ENCODE results near the gene LRRN4CL. TPM values are rescaled to one million over a fixed set of nuclear protein-coding genes. Genes with fewer than 3 reads are reported as not detected.
A peak's percentile ranks its signal among the peaks of the same experiment; 100 is the strongest.
"Not testable (repeated sequence)": the region's sequence is repeated elsewhere in the genome, so short reads cannot be mapped to it uniquely, and the experiment has no call there.

LRRN4CL gene
- total RNA-seq, 1 donor from 2014 or later = not detected

DNA sequence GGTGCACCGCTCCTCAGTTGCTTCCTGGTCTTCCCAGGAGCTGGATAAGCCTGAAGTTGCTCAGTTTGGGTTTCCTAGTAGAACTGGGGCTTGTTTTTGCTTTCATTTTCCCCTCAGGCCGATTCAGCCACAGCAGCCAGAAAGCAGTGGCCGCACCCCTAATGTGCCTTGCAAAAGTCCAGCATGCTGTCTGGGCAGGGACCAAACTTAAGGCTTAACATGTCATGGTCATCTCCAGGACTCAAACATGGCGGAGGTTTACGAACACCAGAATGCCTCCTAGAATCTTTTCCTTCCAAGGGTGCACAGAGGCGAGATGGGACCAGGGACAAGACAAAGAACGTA lies 20.6 kb upstream of the LRRN4CL start:
- no peak for DNase-seq (ENCODE audit: extremely low read depth, low read depth, low spot score)

DNA sequence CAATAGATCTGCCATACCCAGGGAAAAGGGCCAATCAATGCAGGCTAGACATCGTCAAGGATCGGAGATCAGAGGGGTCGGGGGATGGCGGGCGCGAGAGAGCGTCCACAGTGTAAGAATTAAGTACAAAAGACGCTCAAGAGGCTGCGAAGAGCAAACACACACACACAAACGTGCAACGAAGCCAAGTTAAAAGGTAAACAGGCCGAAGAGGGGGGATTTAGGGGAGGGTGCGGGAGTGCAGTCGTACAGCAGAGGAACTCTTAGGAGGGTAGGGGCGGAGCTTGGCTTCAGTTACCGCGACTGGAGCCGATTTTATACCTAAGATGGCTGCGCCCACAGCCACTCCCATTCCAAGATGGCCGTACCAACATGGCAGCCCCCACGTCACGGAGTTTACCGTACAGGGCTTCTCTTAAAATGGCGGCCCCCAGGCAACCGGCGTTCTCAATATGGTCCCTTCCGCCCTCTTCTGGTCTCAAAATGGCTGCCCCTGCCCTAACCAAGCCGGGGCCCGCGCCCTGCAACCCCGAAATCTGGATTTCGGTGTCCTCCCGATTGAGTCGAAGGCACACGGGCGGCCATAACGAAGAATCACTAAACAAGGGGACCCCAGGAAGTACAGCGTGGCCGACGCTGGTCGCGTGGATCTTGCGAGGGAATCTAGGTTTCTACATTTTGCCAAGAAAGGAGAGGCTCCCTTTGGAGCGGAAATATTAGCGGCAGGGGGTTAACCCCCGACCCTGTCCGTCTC lies 20.1 kb upstream of the LRRN4CL start:
- peak; percentile 92 for DNase-seq (ENCODE audit: extremely low read depth, low read depth, low spot score)

GRCh38 chr11:62708793-62709192 lies 19.5 kb upstream of the LRRN4CL start:
- no peak for DNase-seq (ENCODE audit: extremely low read depth, low read depth, low spot score)

GRCh38 chr11:62708392-62708791 lies 19.1 kb upstream of the LRRN4CL start:
- DNase-seq (ENCODE audit: extremely low read depth, low read depth, low spot score) = no peak

GRCh38 chr11:62707277-62707861 lies 18.0 kb upstream of the LRRN4CL start, which contains the start of the genes BSCL2 and GNG3:
Gene BSCL2, minus strand, starts transcription at chr11:62707424. Its CDS starts 229 bp downstream, at chr11:62707195.
Gene GNG3, plus strand, starts transcription at chr11:62707676. Its CDS starts 620 bp downstream, at chr11:62708296.
- no peak for DNase-seq (ENCODE audit: extremely low read depth, low read depth, low spot score)

DNA sequence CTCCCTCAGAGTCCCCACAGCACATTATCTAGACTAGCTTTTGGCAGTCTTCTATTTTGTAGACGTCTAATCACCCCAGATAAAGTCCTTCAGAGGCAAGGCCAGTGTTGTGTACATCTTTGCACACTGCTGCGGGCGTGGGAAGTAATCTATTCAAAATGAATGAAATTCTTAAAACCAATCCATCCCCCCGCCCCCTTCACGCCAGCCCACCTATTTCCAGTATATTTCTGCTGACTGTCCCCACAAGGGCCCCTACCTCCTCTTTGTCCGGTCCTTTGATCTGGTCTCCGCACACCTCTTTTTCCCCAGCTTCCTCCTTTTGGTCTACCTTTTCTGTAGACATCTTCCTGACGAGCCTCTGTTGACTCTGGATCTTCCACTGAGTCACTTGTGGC lies 17.5 kb upstream of the LRRN4CL start:
- no peak for DNase-seq (ENCODE audit: extremely low read depth, low read depth, low spot score)

- no peak for DNase-seq (ENCODE audit: extremely low read depth, low read depth, low spot score)
Observed at GRCh38 chr11:62705880-62706849, 16.8 kb upstream of the LRRN4CL start.

DNA sequence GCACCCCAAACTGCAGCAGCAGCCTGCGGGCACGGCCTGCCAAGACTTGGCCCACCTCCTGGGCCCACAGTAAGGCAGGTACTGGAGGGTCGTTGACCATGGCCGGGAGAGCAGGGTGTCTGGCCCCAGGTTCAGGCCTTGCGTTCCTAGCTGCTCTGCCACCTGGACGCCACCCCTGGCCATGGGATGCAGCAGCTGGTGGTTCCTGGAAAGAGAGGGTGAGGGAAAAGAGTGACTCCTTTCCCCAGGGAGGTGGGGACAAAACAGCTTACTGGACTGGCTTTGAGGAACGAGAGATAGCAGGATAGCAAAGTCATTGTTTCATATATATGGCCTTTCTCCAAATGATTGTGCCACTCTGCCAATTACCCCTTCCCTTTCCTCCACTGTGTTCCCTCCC lies 16.1 kb upstream of the LRRN4CL start:
- DNase-seq (ENCODE audit: extremely low read depth, low read depth, low spot score) = no peak

- DNase-seq (ENCODE audit: extremely low read depth, low read depth, low spot score) = not testable (repeated sequence)
Observed at GRCh38 chr11:62703921-62704320, 14.6 kb upstream of the LRRN4CL start.

GRCh38 chr11:62702246-62702645 lies 12.9 kb upstream of the LRRN4CL start:
- no peak for DNase-seq (ENCODE audit: extremely low read depth, low read depth, low spot score)

DNA sequence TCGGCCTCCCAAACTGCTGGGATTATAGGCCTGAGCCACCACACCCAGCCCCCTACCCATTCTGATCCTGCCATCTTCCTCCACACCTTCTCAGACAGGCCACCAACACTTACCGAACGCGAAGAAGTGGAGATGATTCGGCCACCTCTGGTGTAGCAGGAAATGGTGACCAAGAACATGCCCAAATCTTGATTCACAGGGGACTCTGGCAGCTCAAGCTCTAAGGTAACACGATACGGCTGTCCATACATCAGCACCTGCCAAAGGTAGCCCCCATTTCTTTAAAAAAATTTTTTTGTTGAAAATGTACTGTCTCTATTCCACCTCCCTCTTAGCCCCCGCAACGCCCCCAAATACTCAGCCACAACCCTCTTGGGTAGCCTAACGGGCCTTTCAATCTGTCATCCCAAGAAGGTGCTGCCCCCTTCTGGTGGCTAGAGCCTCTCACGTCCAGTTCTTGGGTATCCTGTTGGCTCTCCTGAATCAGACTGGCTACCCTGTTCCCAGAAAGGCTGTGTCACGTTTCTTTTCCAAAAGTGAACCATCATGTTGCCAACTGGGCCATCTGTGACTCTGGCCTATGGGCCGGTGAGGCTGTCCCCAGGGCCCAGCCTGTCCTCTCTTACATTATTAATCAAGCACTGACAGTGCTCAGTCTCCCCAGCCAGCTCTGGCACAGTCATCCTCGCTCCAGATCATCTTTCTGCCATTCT lies 5.3 kb upstream of the LRRN4CL start:
- no peak for DNase-seq (ENCODE audit: extremely low read depth, low read depth, low spot score)

DNA sequence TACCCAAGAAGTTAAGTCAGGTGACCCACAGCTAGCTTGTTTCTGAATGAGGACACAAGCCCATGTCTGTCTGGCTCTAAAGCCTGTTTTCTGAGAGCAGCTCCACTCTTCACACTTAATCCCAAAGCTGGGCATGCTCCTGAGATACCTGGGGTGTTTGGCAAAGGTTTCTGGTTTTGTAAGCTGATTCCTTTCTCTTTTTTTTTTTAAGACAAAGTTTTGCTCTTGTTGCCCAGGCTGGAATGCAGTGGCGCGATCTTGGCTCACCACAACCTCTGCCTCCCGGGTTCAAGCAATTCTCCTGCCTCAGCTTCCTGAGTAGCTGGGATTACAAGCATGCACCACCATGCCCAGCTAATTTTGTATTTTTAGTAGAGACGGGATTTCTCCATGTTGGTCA lies 4.3 kb upstream of the LRRN4CL start:
- DNase-seq (ENCODE audit: extremely low read depth, low read depth, low spot score) = not testable (repeated sequence)

DNA sequence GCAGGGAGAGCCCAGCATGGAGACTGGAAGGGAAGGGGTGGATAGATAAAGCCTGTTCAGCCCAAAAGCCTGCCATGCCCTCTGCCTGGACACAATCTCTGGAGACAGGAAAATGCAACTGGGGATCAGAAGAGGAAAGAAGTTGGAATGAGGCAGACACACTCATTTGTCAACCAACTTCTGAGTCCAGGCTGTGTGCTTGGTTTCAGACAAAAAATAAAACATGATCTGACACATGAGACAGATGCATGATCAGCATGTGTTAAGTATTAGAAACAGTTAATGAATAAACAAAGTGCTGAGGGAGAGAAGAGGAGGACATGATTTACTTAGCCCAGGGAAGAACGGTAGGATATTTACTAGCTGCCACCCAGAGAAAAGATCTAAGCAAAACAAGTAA lies 839 bp downstream of the LRRN4CL start:
- DNase-seq (ENCODE audit: extremely low read depth, low read depth, low spot score) = no peak

- DNase-seq (ENCODE audit: extremely low read depth, low read depth, low spot score) = no peak
Observed at GRCh38 chr11:62687508-62688396, 1.6 kb downstream of the LRRN4CL start.

GRCh38 chr11:62682518-62682917 lies 6.8 kb downstream of the LRRN4CL start:
- no peak for DNase-seq (ENCODE audit: extremely low read depth, low read depth, low spot score)

DNA sequence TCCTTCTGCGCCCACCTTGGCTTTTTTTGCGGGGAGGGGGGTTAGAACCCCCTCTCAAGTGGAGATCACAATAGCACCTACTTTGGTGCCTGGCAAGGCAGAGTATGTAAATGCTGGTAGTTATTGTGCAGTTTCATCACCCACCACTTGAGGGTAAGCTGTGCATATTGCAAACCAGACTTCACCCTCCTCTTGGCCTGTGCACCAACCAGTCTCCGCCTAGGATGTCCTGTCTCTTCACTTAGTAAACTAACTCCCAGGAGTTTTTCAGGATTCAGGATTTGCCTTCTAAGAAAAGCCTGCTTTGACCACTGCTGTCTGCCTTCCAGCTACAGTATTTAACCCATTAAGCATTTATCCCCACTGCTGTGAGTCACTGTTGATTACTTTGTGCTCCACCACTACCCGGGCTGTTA lies 8.5 kb downstream of the LRRN4CL start:
- no peak for DNase-seq (ENCODE audit: extremely low read depth, low read depth, low spot score)

DNA sequence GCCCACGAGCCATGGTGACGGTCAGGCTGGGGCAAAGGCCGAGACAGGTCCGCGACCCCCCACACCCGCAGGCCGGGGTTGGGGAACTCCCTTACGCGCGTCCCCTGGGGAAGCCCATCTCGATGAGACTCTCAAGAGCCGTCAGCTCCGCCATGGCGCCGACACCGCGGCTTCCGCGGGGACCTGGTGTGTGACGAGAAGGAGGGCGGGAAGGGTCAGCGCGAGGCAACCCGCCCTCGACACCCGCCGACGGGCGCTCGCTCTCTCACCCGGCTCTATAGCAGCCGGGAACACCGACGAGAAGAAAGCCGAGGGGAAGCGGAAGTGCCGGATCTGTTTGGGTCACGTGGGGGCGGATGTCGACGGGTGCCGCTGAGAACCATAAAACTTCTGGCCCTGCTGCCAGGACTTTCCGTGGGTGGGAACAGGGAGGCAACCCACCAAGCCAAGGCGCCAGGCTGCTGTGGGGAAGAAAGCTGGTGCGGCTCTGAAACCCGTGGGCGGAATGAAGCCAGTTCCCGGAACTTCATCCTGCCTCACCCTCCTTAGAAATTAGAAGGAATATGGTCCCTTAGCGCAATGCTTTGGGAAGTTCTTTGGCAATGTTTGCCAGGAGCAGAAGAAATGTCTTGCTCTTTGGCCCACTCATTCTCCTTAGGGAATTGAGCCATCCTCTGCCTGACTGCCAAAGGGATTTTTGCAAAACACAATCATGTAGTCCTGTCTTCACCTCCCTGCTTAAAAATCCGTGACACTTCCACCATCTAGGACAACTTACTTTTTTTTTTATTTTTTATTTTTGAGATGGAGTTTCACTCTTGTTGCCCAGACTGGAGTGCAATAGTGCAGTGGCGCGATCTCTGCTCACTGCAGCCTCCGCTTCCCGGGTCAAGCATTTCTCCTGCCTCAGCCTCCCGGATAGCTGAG lies 10.3 kb downstream of the LRRN4CL start, which contains the start of gene UBXN1:
TSS of gene UBXN1 (minus strand) at position 304 of the 927 bp plus-strand sequence. CDS start at position 154, 150 bp downstream.
- DNase-seq (ENCODE audit: extremely low read depth, low read depth, low spot score) = no peak

GRCh38 chr11:62678433-62678769 lies 10.9 kb downstream of the LRRN4CL start:
- DNase-seq (ENCODE audit: extremely low read depth, low read depth, low spot score) = no peak

DNA sequence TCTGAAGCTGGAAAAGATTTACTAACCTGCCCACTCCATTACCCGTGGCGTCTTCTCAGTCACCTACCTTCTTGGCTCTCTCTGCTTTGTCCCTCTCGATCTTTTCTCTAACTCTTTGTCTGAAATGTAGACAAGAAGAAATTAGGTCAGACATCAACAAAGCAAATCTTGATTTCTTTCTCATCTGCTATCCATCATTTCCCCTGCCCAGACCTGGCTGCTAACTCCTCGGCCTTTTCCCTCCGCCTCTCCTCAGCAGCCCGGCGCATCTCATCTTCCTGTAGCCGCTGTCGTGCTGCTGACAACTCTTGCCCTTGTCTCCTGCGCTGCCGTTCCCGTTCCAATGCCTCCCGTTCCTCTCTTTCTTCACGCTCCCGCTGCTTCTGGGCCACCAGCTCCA lies 11.6 kb downstream of the LRRN4CL start:
- DNase-seq (ENCODE audit: extremely low read depth, low read depth, low spot score) = no peak
